Duodenal mucosa (tissue), 2 donors: Measurements from ENCODE around the gene DCTN3.
A peak's percentile ranks its signal among the peaks of the same experiment; 100 is the strongest.

ENCODE experiments used
- H3K27ac ChIP-seq: one replicate; pipeline ENCODE4 v1.7.0; 2013; ENCODE audit warnings: low read depth, low read length
- H3K27me3 ChIP-seq, 2 donors: one replicate each; pipeline ENCODE4 v1.7.0; 2013; ENCODE audit warnings: low read length in 2 of 2, control low read depth in 1 of 2; ENCODE audit not compliant: insufficient read depth in 2 of 2, control insufficient read depth in 1 of 2
- H3K36me3 ChIP-seq, 2 donors: one replicate each; pipeline ENCODE4 v1.7.0; 2013; ENCODE audit warnings: low read length in 2 of 2, control low read depth in 1 of 2; ENCODE audit not compliant: insufficient read depth in 2 of 2, control insufficient read depth in 1 of 2
- H3K4me1 ChIP-seq, 2 donors: one replicate each; pipeline ENCODE4 v1.7.0; 2013; ENCODE audit warnings: low read length in 2 of 2, control low read depth in 1 of 2; ENCODE audit not compliant: insufficient read depth in 2 of 2, control insufficient read depth in 1 of 2
- H3K4me3 ChIP-seq, 2 donors: one replicate each; pipeline ENCODE4 v1.7.0; 2013; ENCODE audit warnings: low read length in 2 of 2, low read depth in 1 of 2
- H3K9ac ChIP-seq, 2 donors: one replicate each; pipeline ENCODE4 v1.7.0; 2013; ENCODE audit warnings: low read length in 2 of 2, low read depth in 1 of 2
- H3K9me3 ChIP-seq, 2 donors: one replicate each; pipeline ENCODE4 v1.7.0; 2013; ENCODE audit warnings: low read length in 2 of 2, control low read depth in 1 of 2; ENCODE audit not compliant: control insufficient read depth in 1 of 2

DCTN3 gene

DNA sequence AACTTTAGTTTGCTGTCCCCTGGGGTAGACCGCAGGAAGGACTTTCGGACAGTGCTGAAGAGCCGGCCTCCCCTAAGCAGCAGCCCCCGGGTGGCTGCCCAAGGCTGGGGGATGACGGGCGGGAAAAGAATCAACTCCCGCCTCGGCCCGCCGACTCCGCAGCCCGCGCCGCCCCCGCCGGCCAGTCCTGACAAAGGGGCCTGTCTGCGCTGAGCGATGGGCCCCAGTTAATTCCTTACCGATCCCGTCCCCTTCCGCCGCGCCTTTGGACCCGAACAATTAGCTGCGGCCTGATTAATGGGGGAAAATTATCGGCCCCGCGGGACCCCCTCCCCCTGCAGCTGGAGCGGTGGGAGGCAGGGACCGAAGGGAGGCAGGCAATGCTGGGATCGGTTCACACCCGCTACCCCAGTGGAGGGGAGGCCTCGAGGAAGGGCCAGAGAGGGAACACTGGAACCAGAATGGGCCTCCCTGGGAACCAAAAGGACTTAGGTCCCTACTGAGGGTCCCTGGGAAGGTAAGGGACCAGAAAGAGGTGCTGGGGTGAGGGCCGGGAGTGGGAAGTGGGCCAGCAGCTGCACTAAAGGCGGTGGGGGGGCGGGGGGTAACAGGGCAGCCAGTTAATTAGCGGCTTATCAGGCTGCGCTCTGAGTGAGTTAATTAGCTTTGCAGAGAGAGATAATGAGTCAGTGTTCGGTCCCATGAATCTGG lies 4.3 kb upstream of the DCTN3 start:
- H3K9me3 ChIP-seq: no peaks in the 10 kb centered on the region
- H3K36me3 ChIP-seq: no peaks in the 10 kb centered on the region
- H3K4me1 ChIP-seq: peaks cover 14 to 18% of the 10 kb centered on the region in 2 donors
- no peak overlapping the region for H3K27ac ChIP-seq
- no peak overlapping the region for H3K4me3 ChIP-seq
- no peak overlapping the region for H3K9ac ChIP-seq
- H3K27me3 ChIP-seq: peaks cover 71 to 75% of the 10 kb centered on the region in 2 donors

DNA sequence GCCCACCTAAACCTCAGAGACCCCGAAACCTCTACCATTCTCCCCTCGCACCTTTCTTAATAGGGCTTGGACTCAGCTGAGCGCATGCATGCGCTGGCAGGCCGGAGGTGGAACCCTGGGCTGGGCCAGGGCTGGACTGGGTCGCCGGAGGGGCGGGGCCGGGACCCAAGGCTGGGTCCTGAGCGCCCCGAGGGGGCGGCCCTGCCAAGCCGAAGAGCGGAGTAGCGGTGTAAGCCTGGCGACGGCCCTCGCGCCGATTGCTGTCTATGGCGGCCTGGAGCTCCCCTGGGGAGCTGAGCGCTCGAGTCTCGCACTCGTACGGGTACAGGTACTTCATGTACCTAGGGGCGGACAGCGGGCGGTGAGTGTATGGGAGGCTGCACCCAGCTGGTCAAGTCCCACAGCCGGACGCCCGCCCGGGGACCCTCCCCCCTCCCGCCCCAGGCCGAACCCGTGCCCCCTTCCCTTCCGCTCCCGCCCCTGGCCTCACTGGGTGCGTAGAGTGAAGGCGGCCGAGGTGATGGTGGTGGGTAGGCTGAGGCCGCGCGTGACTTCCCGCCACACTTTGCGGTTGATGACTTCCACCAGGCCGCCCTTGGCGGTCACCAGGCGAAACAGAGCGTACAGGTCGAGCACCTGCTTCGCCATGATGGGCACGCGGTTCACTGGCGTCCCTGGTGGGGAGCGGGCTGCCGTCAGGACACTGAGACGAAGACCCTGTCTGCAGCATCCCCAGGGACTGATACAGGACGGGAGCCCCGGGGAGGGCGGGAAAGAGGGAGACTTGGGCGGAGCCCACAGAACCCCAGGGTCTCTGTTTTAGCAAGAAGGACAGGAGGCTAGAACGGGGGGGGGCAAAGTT lies 3.3 kb upstream of the DCTN3 start:
- H3K4me1 ChIP-seq: peaks cover 18 to 19% of the 10 kb centered on the region in 2 donors
- H3K27ac ChIP-seq: no peak overlapping the region
- H3K36me3 ChIP-seq: no peaks in the 10 kb centered on the region
- H3K27me3 ChIP-seq: peaks cover 64 to 69% of the 10 kb centered on the region in 2 donors
- no peak overlapping the region for H3K9ac ChIP-seq
- no peak overlapping the region for H3K4me3 ChIP-seq
- no peaks in the 10 kb centered on the region for H3K9me3 ChIP-seq

DNA sequence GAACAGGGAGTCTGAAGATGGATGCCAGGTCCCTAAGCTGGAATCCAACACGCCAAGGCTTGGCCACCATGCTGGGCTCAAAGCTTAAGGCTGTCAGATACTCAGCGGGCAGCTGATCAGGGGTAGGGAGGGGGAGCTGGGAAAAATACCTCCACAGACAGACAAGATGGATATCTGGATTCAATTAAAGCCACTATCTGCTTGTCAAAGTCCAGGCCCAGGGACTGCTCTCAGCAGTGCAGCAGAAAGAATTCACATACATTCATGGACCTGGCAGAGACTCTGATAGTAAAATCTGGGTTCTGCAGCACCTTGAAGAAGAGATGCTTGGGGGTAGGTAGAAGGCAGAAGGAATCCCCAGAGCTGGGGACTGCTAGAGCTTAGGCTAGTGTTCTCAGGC lies 5.2 kb downstream of the DCTN3 start:
- Histone ChIP-seq H3K27me3 (no peaks in the 10 kb centered on the region), H3K9me3 (no peaks in the 10 kb centered on the region), H3K36me3 (peaks cover 24 to 50% of the 10 kb centered on the region in 2 donors), H3K9ac (no peak overlapping the region), H3K4me3 (no peak overlapping the region), H3K27ac (no peak overlapping the region), H3K4me1 (peaks cover 32 to 34% of the 10 kb centered on the region in 2 donors)

DNA sequence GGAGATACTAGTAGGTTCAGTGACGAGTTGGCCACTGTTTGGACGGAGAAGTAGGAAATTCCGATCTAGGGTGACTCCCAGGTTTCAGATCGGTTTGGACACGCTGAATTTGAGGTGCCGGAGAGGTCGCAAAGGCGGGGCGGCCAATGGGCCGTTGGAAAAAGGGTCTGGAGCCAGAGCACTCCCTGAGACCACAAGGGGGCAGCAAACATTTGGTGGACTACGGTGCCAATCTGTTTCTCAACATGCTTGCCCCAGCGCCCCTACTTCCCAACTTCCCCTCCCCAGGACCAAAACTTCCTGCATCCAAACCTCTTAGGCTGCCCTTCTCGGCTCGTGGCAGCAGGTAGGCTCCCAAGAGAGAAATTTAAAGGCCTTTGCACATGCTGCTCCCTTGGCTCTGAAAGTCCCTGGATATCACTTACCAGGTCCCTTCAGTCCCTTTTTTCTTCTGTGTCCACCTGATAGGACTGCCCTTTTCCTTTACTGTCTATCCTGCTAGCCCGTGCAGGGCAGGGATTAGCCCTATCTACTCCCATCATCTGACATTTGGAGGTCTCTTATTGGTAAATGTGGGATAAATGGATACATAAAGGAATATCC lies 7.4 kb downstream of the DCTN3 start:
- H3K27me3 ChIP-seq: no peaks in the 10 kb centered on the region
- H3K36me3 ChIP-seq: peaks cover 20 to 43% of the 10 kb centered on the region in 2 donors
- no peaks in the 10 kb centered on the region for H3K9me3 ChIP-seq
- peak overlapping the region; percentile 97 to 98 for H3K9ac ChIP-seq
- peak overlapping the region; percentile 87 to 96 for H3K4me3 ChIP-seq
- peaks cover 25 to 27% of the 10 kb centered on the region in 2 donors for H3K4me1 ChIP-seq
- H3K27ac ChIP-seq: no peak overlapping the region

DNA sequence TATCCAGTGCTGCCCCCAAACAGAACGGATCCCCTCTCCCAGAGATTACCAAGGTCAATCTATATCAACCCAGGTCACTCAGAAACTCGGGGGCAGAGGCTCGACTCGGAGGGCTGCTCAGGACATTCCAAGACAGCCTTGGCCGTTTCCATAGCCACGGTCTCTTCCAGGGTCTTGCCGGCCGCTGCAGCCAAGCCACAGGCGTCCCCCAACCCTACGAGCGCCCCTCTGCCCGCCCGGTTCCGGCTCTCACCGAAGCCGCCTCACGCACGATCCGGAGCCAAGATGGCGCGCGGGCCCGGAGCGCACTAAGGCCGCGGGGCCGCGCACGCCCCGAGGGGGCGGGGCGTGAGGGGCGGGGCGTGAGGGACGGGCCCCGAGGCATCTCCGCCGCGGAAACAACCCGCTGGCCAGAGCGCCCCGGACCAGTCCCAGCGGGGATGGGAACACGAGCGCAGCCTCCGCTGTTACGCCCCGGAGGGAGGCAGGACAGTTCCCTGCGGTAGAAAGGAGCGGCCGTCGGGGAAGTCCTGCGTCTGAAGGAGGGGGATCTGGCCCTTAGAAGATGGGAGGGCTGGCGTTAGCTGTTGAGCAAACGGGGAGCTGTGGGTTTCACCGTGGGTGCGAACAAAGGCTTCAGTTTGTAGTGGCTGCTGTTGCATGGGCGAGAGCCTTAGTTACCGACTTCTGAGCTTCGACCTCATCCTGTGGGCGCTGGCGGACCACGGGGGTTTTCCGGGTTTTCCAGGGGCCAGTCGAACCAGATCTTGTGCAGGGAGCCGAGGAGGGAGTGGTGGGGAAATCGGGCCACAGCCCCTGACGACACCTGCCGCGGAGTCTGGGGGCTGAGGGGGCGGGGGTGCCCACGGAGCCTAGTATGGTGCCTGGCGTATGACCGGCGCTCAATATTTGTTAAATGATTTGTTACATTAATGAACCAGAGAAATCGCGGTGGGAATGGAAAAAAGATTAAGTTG lies 8.2 kb downstream of the DCTN3 start, which contains the start of gene RPP25L:
RPP25L (minus strand) TSS at position 287 of the 977 bp plus-strand sequence. CDS start 801 bp downstream, outside the sequence.
- H3K27ac ChIP-seq: no peak within 1 kb of the TSS
- H3K9ac ChIP-seq: peak within 1 kb of the TSS; percentile 97 to 98
- no peaks in the 10 kb centered on the region for H3K27me3 ChIP-seq
- H3K36me3 ChIP-seq: peaks cover 13 to 35% of the 10 kb centered on the region in 2 donors
- no peaks in the 10 kb centered on the region for H3K9me3 ChIP-seq
- peaks cover 30% of the 10 kb centered on the region in 2 donors for H3K4me1 ChIP-seq
- peak within 1 kb of the TSS; percentile 87 to 96 for H3K4me3 ChIP-seq

DNA sequence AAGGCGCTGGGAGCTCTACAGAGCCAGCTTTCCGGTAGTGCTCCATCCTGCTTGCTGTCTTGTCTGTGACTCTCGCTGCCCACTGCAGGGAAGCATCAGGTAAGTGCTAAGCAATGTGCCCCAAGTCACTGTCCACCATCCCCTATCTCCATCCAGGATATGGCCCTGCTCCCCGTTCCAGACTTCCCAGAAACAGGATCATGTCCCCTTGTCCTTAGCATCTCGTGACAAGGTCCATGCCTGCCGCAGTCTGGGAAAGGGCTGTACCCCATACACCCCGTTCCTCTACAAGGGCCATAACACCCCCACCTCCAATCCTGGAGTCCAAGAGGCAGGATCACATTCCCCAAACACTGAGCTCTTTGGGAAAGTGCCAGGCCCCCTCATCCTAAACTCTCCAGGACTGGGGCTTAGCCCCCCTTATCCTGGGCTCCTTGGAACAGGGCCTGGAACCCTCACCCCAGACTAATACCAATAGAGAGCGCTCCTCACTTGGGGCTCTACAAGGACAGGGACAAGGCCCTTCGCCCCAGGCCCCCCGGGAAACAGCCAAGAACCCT lies 9.0 kb downstream of the DCTN3 start:
- H3K9me3 ChIP-seq: no peaks in the 10 kb centered on the region
- peak overlapping the region; percentile 97 to 98 for H3K9ac ChIP-seq
- H3K36me3 ChIP-seq: peaks cover 8 to 28% of the 10 kb centered on the region in 2 donors
- H3K27ac ChIP-seq: no peak overlapping the region
- peaks cover 33 to 36% of the 10 kb centered on the region in 2 donors for H3K4me1 ChIP-seq
- no peaks in the 10 kb centered on the region for H3K27me3 ChIP-seq
- peak overlapping the region; percentile 87 to 96 for H3K4me3 ChIP-seq

DNA sequence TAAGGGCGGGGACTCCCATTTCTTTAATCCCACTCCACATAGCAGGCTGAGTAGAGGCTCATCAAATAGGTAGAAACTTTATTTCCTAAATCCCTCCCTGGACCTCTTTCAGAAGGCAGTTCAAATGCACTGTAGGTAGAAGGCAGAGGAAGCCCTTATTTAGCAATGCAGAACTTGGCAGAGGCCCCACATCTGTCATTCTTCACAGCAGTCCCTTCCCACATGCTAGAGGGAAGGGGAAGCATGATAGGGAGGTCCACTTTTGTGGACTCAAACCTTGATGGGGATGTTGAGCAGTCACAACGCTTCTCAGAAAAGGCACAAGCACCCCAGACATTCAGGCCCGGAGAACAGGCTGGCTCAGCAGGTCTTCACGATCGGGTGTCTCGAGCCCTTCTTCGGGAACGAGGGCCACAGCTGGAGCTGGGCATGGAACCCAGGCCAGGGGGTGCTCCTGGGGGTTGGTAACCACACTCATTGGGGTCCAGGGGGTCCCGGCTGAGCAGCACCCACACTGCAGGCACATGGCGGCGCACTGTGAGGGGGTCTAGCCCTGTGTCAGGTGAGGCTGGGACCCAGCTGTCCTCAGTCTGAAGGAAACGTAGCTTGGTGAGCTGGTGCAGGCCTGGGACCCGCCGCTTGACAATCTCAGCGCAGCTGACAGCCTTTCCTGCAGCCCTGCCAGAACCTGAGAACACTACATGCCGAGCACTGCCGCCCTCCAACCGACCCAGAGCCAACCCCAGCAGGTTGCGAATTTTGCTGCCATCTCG lies 9.7 kb downstream of the DCTN3 start:
- peak overlapping the region; percentile 97 to 98 for H3K9ac ChIP-seq
- no peak overlapping the region for H3K27ac ChIP-seq
- H3K36me3 ChIP-seq: peaks cover 8 to 22% of the 10 kb centered on the region in 2 donors
- peak overlapping the region; percentile 87 to 96 for H3K4me3 ChIP-seq
- H3K27me3 ChIP-seq: no peaks in the 10 kb centered on the region
- no peaks in the 10 kb centered on the region for H3K9me3 ChIP-seq
- H3K4me1 ChIP-seq: peaks cover 33 to 36% of the 10 kb centered on the region in 2 donors

DNA sequence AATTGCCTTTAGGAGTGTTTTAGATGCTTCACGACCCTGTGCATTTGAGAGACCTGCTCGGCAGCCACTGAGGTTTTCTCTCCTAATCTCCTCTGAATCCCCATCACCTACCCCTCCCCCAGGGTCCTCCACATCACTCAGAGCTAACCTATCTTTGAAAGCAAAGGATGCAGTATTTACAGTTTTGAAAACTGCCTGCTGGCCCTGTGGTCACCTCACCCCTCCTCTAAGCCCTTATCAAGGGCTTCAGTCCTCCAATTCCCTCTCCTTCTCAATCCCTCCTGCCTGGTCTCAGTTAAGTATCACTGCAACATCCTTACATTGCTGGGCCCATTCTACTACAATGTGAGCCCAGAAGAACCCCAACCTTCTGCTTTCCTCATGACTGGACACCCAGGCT lies 13.0 kb downstream of the DCTN3 start:
- H3K9me3 ChIP-seq: no peaks in the 10 kb centered on the region
- no peaks in the 10 kb centered on the region for H3K27me3 ChIP-seq
- H3K4me3 ChIP-seq: no peak overlapping the region
- no peak overlapping the region for H3K27ac ChIP-seq
- H3K36me3 ChIP-seq: no peaks in the 10 kb centered on the region
- no peak overlapping the region for H3K9ac ChIP-seq
- peaks cover 24 to 27% of the 10 kb centered on the region in 2 donors for H3K4me1 ChIP-seq
